AG10803 (cell line): ENCODE results near the gene HIPK2.

ENCODE experiments used
- DNase-seq: peaks from one replicate; pipeline ENCODE4 v3.0.0; 2010; ENCODE audit warnings: low read depth
- H3K4me3 ChIP-seq: 2 replicates; pipeline ENCODE4 v1.5.1; 2011; ENCODE audit warnings: mild to moderate bottlenecking, low read length, control low read depth
- TF ChIP-seq, protein P1 (sequence below): conservative IDR thresholded peaks from 2 replicates; pipeline ENCODE4 v1.5.1; 2011; ENCODE audit warnings: mild to moderate bottlenecking, low read length, control low read depth, inconsistent platforms

HIPK2 gene

DNA sequence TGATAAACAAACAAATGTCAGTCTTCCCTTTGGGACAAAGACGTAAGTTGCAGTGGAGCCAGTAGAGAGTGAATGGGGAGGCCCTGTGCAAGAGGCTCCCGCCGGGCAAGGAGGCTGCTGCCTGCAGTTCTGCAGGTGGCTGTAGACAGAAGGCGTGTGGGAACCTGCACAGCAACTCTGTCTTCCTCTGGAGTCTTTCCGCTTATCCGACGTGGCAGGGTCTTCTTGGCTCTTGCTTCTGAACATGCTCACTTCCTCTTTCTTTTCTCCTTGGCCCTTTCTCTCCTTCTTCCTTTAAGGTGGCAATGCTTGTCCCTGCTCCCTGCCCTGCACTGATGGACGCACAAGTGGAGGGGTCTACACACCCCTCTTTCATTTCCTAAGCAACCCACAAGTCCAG lies 122.5 kb downstream of the HIPK2 start:
- no peak overlapping the region for H3K4me3 ChIP-seq
- DNase-seq: no peak
- TF ChIP-seq, protein P1, sequence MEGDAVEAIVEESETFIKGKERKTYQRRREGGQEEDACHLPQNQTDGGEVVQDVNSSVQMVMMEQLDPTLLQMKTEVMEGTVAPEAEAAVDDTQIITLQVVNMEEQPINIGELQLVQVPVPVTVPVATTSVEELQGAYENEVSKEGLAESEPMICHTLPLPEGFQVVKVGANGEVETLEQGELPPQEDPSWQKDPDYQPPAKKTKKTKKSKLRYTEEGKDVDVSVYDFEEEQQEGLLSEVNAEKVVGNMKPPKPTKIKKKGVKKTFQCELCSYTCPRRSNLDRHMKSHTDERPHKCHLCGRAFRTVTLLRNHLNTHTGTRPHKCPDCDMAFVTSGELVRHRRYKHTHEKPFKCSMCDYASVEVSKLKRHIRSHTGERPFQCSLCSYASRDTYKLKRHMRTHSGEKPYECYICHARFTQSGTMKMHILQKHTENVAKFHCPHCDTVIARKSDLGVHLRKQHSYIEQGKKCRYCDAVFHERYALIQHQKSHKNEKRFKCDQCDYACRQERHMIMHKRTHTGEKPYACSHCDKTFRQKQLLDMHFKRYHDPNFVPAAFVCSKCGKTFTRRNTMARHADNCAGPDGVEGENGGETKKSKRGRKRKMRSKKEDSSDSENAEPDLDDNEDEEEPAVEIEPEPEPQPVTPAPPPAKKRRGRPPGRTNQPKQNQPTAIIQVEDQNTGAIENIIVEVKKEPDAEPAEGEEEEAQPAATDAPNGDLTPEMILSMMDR: no peak

DNA sequence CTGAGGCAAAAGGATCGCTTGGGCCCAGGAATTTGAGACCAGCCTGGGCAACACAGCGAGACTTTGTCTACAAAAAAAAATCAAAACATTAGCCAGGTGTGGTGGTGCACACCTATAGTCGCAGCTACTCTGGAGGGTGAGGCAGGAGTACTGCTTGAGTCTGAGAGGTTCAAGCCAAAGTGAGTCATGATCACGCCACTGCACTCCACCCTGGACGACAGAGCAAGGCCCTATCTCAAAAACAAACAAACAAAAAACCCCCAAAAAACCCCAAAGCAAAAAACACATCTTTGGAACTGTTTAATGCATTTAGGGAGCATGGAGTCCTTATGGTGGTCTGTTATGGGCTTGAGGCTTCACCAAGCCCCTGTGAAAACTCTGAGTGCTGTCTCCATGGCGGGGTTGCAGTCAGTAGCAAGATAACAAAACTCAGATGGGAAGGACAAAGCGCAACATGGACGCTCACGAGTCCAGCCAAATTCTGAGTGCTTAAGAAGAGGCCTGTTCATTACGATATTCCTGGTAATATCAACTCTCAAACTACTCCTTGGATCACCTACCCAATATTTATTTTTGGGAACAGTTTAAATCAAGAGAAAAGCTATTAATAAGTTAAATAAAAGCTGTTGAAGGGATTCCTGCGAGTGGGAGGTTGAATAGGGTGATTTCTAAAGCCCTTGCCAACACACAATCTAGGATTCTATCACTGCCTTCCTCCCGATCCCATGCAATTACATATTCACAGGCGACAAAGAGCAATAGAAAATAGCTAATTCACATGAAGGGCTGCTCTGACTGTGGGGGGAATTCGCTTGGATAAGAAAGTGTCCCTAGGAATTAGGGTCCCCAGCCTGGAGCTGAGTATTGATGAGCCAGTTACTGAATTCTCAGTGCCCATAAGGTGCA lies 123.3 kb downstream of the HIPK2 start:
- DNase-seq: no peak
- TF ChIP-seq, protein P1: no peak
- no peak overlapping the region for H3K4me3 ChIP-seq

DNA sequence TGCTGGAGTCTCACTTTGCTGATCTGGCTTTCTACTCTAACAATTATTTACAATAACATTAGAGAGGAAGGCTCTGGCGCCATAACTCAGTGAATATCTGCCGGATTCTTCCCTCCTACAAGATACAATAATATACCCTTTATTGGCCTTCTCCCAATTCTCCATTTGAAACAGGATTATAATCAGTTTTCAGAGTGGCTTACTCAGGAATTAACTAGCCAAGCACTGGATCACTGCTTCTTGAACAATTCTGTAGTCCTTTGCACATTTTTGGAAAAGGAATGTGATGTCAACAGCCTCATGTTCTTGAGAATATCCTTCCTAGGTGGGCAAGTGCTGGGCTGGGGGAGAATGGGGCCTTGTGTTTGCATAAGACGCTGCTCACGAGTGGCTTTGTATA lies 125.9 kb downstream of the HIPK2 start:
- DNase-seq: no peak

DNA sequence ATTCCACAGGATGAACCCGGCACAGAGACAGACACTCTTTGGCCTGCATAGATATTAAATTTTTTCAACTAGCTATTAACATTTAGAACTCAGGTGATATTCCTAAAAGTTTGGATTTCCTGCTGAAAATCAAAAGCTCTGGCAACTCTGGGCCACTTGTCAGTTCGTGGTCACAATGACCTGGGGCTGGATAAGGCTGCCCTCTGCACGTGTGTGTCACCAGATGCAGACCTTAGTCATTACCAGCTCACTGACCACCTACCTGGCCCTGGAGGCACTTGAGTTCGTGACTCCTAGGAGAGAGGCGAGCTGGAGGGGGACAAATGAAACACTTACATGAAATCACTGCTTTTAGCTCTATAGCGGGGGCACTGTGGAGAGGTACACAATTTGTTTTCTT lies 126.5 kb downstream of the HIPK2 start:
- DNase-seq: no peak
- no peak overlapping the region for H3K4me3 ChIP-seq
- TF ChIP-seq, protein P1: no peak

More for the DNA sequence above, 125.9 kb downstream of the HIPK2 start:
- TF ChIP-seq, protein P1: no peak
- H3K4me3 ChIP-seq: no peak overlapping the region

DNA sequence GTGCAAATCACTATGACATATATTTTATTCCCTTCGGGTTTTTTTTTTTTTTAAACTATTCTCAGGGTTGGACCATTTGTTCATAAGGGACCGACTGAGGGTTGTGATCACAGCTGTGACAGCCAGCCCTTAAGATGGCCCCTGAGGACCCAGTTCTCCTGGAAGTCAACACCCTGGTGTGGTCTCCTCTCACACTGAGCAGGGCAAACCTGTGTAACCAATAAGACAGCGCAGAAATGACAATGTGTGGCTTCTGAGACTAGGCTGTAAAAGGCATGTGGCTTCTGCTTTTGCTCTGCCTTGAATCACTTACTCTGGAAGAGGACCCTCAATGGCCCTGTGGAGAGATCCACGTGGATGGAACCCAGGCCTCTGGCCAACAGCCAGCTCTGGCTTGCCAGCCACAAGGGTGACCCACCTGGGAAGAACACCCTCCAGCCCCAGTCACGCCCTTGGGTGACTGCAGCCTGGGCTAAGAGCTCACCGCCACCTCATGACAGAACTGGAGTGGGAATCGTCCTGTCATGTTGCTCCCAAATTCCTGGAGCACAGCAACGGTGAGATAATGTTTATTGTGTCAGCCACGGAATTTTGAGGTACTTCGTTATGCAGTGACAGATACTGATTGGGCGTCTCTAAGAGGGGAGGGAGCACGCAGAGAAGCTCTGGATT lies 127.2 kb downstream of the HIPK2 start:
- DNase-seq: no peak
- no peak overlapping the region for H3K4me3 ChIP-seq
- TF ChIP-seq, protein P1: no peak

DNA sequence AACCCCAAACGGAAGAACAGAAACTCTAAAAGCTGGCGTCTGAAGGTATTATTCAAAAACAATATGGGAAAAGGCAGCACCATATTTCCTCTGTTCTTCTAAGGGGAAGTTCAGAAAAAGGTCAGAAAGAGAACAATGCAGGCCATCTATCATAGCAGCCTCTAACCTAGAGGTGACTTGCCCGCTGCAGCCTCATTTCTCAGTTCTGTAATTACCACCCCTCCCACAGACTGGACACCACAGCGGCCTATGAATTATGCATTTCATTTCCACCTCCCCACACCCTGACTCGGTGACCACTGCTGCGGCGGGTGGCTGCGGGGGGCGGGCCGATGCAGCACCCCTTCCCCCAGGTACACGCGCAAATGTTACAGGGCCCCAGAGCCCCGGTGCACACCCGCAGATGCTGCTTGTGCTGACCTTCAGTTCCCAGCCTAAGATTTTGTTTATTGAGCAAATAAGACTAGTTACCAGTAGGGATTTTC lies 128.8 kb downstream of the HIPK2 start:
- H3K4me3 ChIP-seq: no peak overlapping the region

More for the DNA sequence above, 128.8 kb downstream of the HIPK2 start:
- TF ChIP-seq, protein P1: no peak
- no peak for DNase-seq
